ENCODE results near the gene FGF14.

The FGF14 gene

GRCh38 chr13:102310691-102311418, 91.0 kb downstream of the FGF14 start:
- DNase-seq (ENCODE audit: low read depth), result no peak

- no peak for DNase-seq (ENCODE audit: low read depth)
These were observed 92.7 kb downstream of the FGF14 start for GRCh38 chr13:102309110-102309509.

DNA sequence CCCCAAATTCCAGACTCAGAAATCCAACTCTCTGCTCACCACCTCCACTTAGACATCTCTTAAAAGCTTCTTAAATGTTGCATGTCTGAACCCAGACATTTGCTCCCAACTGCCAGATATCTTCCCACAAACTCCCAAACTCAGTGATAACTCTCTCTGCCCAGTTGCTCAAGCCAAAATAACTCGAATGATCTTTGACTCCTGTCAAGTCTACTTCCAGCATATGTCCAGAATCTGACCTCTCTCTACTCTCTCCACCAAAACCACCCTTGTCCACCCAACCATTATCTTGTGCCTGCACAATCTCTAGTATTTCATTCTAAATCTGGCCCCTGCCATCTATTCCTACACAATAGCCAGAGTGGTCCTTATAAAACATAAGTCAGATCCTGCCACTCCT, 99.3 kb downstream of the FGF14 start:
- DNase-seq (ENCODE audit: low read depth), result no peak

DNA sequence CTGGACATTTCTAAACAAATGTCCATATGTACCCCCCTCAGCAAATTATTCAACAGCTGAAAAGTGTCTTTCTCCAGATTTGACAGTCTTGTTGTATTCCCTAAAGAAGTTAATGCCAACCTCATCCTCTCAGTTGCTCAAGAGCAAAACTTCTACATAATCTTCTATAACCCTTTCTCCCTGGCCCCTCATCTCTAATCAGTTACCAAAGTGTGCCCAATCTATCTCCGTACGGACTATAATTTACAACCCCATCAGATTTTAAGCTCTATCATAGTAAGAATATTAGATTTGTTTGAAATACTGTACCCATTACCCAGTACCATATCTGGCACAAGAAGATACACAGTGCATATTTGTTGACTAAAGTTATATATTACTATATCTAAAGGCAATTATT, 101.5 kb downstream of the FGF14 start:
- DNase-seq (ENCODE audit: low read depth), result no peak

DNA sequence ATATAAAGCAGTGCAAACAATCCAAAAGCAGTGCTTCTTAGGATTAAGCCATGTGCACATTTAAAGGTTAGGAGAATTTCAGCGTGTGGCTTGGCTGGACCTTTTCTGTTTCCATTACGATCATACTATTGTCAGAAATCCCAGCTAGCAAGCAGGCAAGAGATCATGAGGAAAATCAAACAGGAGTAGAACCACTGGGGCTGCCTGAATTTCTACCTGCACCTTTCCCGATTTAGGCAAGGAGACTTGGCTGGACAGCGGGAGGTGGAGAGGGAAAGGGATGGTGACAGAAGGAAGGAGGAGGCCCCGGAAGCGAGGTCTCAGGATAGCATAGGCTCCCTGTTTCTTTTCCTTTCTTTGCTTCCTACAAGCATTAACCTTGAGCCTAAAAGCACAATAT, 102.5 kb downstream of the FGF14 start:
- DNase-seq (ENCODE audit: low read depth), result no peak

- no peak for DNase-seq (ENCODE audit: low read depth)
These were observed 103.8 kb downstream of the FGF14 start for GRCh38 chr13:102298051-102298450.

DNA sequence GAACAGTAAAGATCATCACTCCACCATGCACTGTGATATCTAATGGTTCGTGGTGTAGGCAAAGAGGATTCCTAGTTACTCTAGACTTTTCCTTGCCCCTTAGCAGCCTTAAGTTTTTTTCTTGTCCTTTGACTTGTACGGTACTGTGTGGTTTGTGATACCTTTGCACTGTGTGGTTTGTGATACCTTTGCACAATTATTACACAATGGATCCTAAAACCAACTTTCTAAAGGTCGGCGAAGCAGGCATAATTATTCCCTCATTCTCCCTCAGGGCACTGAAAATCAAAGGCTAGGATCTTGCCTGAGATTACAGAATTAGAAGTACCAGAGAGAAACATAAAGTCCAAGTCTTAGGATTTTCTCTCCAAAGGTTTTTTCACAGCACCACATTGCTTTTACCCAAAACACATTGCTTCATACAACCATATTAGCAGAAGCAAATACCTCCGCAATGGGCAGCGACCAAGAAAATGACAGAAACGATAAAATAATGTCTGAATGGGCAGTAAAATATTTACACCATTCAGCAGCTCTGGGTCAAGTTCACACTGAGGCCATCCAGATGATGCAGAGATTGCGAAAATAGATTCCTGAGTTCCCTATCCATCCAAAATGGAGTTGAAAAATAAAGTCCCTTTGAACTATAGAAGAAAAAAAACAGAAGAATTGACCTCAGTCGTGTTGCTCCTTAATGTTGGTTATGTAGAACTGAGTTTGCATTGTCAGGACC, 106.4 kb downstream of the FGF14 start:
- DNase-seq (ENCODE audit: low read depth), result no peak

- no peak for DNase-seq (ENCODE audit: low read depth)
These were observed 107.3 kb downstream of the FGF14 start for GRCh38 chr13:102294407-102295018.

- no peak for DNase-seq (ENCODE audit: low read depth)
These were observed 108.1 kb downstream of the FGF14 start for GRCh38 chr13:102293723-102294122.

- no peak for DNase-seq (ENCODE audit: low read depth)
These were observed 110.1 kb downstream of the FGF14 start for GRCh38 chr13:102291587-102292218.

DNA sequence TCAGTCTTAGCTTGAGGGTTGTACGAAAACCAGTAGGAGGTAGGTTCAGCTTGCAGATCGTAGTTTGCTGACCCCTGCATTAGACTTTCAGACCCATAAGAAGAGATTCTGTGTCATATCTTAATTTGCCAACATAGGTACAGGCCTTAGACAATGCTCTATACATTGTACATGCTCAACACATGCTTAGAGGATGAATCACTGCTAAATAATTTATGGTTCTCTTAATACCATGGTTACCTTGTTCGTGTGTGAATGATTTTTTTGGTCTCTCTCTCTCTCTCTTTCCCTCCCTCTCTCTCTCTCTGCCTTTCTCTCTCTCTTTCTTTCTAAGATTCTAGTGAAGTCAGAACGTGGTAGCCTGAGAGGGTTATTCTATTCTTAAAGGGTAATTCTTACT, 112.2 kb downstream of the FGF14 start:
- no peak for DNase-seq (ENCODE audit: low read depth)

- peak; percentile 40 for DNase-seq (ENCODE audit: low read depth)
These were observed 115.5 kb downstream of the FGF14 start for GRCh38 chr13:102286326-102286725.

- no peak for DNase-seq (ENCODE audit: low read depth)
These were observed 121.5 kb downstream of the FGF14 start for GRCh38 chr13:102280366-102280765.

DNA sequence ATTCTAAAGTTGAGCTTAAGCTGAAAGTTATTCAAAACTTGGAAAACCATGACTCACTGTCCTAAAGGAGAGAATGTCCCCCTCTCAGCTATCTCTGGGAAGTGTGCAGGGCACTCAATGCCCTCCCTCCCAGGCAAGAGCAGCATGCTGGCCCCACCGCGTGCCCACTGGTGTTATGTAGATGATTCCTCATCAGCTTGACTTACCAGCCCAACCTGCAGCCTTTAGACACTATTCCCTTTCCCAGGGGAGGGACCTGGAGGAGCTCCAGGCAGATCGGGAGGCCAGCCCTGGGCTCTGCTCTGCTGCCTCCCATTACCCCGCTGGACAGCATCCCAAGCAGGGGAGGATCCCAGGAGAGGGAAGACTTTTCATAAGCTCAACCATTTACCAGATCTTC, 124.6 kb downstream of the FGF14 start:
- no peak for DNase-seq (ENCODE audit: low read depth)

- no peak for DNase-seq (ENCODE audit: low read depth)
These were observed 125.4 kb downstream of the FGF14 start for GRCh38 chr13:102276404-102276803.

DNA sequence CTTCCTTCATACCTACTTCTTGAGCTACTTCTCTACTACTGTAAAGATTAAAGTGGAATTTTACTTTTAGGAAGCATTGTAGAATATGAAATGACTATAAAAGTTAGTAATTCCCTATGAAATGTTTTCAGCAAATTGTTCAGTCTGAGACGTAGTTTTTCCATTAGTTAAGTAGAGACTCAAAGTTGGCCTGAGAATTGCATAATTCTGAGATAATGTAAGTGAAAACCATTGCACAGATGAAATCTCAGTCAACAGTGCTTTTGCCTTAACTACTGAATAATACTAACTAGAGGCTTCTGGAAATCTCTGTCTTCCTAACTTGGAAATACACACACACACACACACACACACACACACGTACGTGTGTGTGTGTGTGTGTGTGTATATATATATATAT, 125.9 kb downstream of the FGF14 start:
- no peak for DNase-seq (ENCODE audit: low read depth)

GRCh38 chr13:102273111-102273510, 128.7 kb downstream of the FGF14 start:
- DNase-seq (ENCODE audit: low read depth), result no peak

GRCh38 chr13:102267191-102267590, 134.7 kb downstream of the FGF14 start:
- no peak for DNase-seq (ENCODE audit: low read depth)

- DNase-seq (ENCODE audit: low read depth), result no peak
These were observed 140.0 kb downstream of the FGF14 start for GRCh38 chr13:102261809-102262208.

GRCh38 chr13:102261316-102261715, 140.5 kb downstream of the FGF14 start:
- no peak for DNase-seq (ENCODE audit: low read depth)

GRCh38 chr13:102260256-102260655, 141.6 kb downstream of the FGF14 start:
- DNase-seq (ENCODE audit: low read depth), result no peak

DNA sequence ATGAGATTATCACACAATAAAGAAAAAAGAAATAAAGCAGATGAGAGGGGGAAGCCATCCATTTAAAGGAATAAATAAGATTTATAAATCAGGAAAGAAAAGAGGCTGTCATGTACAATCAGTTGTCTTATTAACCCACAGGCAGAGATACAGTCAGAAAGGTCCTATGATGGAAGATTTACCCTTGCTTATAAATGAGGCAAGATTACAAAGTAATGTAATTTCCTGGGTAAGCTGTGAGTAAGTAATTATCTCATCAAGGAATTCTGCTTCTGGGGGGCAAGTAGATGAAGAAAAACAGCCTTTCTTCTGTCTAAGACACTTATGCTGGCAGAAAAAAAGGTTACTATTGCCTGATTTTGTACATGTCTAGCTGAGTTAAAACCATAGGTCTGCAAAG, 146.4 kb downstream of the FGF14 start:
- DNase-seq (ENCODE audit: low read depth), result no peak

DNA sequence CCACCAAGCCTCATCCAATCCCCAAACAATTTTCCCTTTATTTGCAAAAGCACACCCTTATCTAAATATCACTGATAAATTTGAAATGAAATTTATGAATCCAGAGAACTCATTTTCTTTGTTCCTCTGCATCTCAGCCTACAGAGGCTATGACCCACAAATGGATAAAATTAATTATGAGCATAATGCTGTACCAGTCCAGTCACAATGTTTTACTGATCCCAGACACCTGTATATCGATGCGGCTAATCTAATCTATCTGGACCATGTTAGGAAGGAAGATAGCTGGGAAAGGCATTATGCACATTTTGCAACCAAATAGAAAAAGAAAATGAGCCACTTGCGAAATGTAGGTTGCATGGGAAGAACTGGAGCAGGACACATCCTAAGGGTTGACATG, 150.0 kb downstream of the FGF14 start:
- no peak for DNase-seq (ENCODE audit: low read depth)
